Kasumi-1 (cell line): ENCODE measurements around the gene MAML2.

ENCODE experiments used
- DNase-seq, 2 experiments: peaks; one replicate each; lab custom pipeline; 2025; lab: John Stamatoyannopoulos, UW

Gene MAML2

GRCh38 chr11:96318399-96318798, 24.6 kb downstream of the MAML2 start:
- DNase-seq, result no peak

GRCh38 chr11:96317985-96318384, 25.0 kb downstream of the MAML2 start:
- no peak for DNase-seq

- no peak for DNase-seq
Observed at GRCh38 chr11:96317571-96317970, 25.4 kb downstream of the MAML2 start.

- no peak for DNase-seq
Observed at GRCh38 chr11:96316869-96317268, 26.1 kb downstream of the MAML2 start.

- DNase-seq, result no peak
Observed at GRCh38 chr11:96315476-96315875, 27.5 kb downstream of the MAML2 start.

- peak; percentile 8 to 21 for DNase-seq
Observed at GRCh38 chr11:96314326-96315020, 28.5 kb downstream of the MAML2 start.

- DNase-seq, result peak; percentile 9 to 36
Observed at GRCh38 chr11:96313163-96313562, 29.8 kb downstream of the MAML2 start.

- DNase-seq, result no peak
Observed at GRCh38 chr11:96311120-96311568, 31.9 kb downstream of the MAML2 start.

GRCh38 chr11:96310236-96310635, 32.8 kb downstream of the MAML2 start:
- DNase-seq, result no peak

GRCh38 chr11:96309643-96310017, 33.4 kb downstream of the MAML2 start:
- no peak for DNase-seq

- DNase-seq, result no peak
Observed at GRCh38 chr11:96309016-96309642, 33.9 kb downstream of the MAML2 start.

GRCh38 chr11:96307776-96308140, 35.2 kb downstream of the MAML2 start:
- no peak for DNase-seq

- no peak for DNase-seq
Observed at GRCh38 chr11:96306933-96307775, 35.8 kb downstream of the MAML2 start.

GRCh38 chr11:96306600-96306932, 36.4 kb downstream of the MAML2 start:
- DNase-seq, result no peak

- DNase-seq, result no peak
Observed at GRCh38 chr11:96306071-96306470, 36.9 kb downstream of the MAML2 start.

GRCh38 chr11:96303980-96304379, 39.0 kb downstream of the MAML2 start:
- no peak for DNase-seq

- DNase-seq, result peak; percentile 33 to 34
Observed at GRCh38 chr11:96303064-96303463, 39.9 kb downstream of the MAML2 start.

GRCh38 chr11:96301818-96302217, 41.2 kb downstream of the MAML2 start:
- no peak for DNase-seq

- DNase-seq, result no peak
Observed at GRCh38 chr11:96299155-96299888, 43.7 kb downstream of the MAML2 start.

- no peak for DNase-seq
Observed at GRCh38 chr11:96295369-96295768, 47.6 kb downstream of the MAML2 start.

- DNase-seq, result no peak
Observed at GRCh38 chr11:96294289-96294688, 48.7 kb downstream of the MAML2 start.

GRCh38 chr11:96293598-96294021, 49.4 kb downstream of the MAML2 start:
- DNase-seq, result no peak
